AG10803 (cell line): ENCODE measurements around the gene NXT1.

Experiments used
- DNase-seq: peaks from one replicate; pipeline ENCODE4 v3.0.0; 2010; ENCODE audit warnings: low read depth
- H3K4me3 ChIP-seq: 2 replicates; pipeline ENCODE4 v1.5.1; 2011; ENCODE audit warnings: mild to moderate bottlenecking, low read length, control low read depth
- TF ChIP-seq, protein P1 (sequence below): conservative IDR thresholded peaks from 2 replicates; pipeline ENCODE4 v1.5.1; 2011; ENCODE audit warnings: mild to moderate bottlenecking, low read length, control low read depth, inconsistent platforms

The NXT1 gene

DNA sequence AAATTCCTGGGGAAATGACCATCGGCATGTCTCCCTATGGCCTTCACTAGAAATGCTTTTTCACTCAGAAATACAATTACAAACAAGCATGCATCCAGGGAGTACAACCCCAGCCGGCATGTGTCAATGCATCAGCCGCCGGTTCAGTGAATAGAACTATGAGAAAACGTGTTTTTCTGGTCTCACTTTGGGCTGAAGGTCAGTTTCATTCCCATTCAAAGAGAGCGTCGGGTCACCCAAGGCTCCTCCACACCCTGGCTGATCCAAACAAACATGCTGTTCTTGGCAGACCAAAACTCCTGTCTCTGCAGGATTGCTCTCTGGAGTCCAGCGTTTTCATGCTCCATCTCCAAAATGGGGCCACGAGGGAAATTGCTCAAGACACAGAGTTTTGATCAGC, 35.5 kb upstream of the NXT1 start:
- DNase-seq: no peak
- TF ChIP-seq, protein P1, sequence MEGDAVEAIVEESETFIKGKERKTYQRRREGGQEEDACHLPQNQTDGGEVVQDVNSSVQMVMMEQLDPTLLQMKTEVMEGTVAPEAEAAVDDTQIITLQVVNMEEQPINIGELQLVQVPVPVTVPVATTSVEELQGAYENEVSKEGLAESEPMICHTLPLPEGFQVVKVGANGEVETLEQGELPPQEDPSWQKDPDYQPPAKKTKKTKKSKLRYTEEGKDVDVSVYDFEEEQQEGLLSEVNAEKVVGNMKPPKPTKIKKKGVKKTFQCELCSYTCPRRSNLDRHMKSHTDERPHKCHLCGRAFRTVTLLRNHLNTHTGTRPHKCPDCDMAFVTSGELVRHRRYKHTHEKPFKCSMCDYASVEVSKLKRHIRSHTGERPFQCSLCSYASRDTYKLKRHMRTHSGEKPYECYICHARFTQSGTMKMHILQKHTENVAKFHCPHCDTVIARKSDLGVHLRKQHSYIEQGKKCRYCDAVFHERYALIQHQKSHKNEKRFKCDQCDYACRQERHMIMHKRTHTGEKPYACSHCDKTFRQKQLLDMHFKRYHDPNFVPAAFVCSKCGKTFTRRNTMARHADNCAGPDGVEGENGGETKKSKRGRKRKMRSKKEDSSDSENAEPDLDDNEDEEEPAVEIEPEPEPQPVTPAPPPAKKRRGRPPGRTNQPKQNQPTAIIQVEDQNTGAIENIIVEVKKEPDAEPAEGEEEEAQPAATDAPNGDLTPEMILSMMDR: no peak

DNA sequence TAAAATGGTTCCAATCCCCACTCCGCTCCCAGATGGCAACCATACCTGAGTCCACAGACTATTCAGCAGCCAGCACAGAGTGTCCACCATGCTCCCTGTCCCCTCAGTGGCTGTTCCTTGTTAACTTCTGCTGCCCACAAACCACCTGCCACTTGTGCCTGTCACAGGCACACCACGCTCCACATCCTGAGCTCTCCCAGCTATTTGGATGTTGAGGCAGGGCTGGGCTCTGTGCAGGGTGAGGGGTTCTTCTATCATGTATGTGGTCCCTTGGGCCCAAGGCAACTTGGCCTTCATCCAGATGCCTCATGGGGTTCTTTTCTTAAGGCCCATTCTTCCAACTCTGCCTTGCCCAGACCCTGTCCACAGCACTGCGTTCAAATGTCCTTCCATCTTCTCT, 34.0 kb upstream of the NXT1 start:
- DNase-seq: no peak
- no peak overlapping the region for H3K4me3 ChIP-seq
- TF ChIP-seq, protein P1: no peak

More for the DNA sequence above, 35.5 kb upstream of the NXT1 start:
- no peak overlapping the region for H3K4me3 ChIP-seq

DNA sequence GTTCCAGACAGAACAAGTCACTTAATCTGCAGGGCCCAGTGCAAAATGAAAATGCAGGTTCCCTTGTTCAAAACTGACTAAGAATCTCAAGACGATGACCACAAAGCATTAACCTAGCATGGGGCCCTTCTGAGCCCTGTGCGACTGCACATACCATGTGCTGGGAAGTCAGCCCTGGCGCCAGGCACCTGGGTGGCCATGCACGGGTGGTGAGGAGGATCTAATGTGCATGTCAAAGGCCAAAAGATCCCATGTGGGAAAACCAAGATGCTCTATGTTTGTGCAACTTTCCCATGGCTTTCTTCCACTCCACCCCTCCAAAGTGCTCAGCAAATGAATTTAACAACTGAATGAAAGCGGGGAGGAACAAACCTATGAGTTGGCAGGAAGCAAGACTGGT, 33.5 kb upstream of the NXT1 start:
- H3K4me3 ChIP-seq: no peak overlapping the region
- DNase-seq: no peak
- TF ChIP-seq, protein P1: no peak

DNA sequence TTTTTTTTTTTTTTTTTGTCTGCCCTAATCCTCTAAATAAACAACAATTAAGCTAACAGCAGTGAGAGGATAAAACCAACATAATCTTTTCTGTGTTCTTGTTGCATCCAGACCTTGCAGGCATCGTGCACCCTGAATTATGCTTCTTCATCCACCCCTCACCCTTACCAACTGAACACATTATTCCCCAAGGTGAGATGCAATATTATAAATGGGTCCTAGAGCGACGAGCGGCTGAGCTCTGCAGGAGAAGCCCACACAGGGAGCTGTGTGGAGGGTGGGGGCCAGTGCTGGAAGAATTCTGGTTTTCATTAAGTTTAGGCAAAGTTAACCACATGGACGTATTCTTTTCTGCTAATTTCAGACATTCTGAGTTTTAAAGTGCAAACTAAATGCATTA, 32.2 kb upstream of the NXT1 start:
- no peak overlapping the region for H3K4me3 ChIP-seq
- no peak for DNase-seq
- TF ChIP-seq, protein P1: no peak

DNA sequence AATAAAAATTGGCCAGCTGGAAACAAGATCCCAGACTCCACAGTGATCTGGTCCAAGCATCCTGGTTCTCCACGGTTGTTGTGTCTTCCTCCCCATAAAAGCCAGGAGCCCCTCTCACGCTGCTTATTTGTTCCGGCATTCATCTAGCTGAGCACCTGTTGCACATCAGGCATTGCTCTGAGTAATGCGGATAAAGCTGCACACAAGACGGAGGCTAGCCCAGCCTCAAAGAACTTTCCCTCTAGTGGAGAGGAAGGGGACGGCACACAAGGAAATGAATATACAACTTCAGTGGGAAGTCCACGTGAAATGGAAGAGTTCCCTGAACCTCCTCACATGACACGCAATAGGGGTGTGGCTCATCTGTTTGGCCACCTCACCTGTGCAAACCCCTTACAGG, 30.3 kb upstream of the NXT1 start:
- DNase-seq: peak; percentile 40
- H3K4me3 ChIP-seq: no peak overlapping the region
- TF ChIP-seq, protein P1: peak; percentile 69

DNA sequence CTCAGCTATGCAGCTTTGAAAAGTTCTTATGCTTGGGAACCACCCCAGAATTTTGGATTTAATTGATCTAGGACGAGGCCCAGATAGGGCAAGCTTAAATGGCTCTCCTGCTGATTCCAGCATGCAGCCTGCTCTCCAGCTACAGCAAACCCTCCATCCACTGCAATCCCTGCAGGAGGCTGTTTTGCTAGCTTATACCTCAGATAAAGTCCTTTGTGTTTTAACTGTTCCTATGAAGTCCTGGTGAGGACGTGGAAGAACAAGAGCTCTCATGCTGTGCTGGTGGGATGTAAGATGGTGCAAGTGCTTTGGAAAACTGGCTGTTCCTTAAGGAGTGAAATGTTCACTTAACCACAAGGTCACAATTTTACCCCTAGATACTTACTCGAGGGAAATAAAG, 25.5 kb upstream of the NXT1 start:
- TF ChIP-seq, protein P1: no peak
- DNase-seq: no peak
- H3K4me3 ChIP-seq: no peak overlapping the region

DNA sequence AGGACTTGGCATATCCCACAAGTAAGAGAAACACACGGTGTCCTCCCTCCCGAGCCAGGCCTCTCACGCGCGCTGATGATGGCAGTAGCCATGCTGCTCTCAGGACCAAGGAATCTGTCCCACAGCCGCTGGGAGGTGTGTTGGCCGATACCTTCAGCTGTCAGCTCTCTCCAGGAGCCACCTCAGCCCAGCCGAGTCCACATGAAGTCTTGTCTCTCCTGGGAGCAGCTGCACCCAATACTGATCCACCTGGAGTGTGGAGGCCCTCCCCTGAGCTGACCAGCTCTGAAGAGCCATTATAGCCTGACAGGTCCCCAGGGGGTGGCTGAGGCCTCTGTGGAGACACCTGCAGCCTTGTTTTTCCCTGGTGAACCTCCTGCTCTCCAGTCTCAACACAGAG, 23.8 kb upstream of the NXT1 start:
- no peak overlapping the region for H3K4me3 ChIP-seq
- TF ChIP-seq, protein P1: no peak
- no peak for DNase-seq
